ENCODE results near the gene UBAP1. TPM values are rescaled to one million over a fixed set of nuclear protein-coding genes. Genes with fewer than 3 reads are reported as not detected.

Gene UBAP1
- total and polyA plus RNA-seq, 2 of the 4 experiments (the other 2 are of a cell fraction), result 30.6 to 37.0 TPM

DNA sequence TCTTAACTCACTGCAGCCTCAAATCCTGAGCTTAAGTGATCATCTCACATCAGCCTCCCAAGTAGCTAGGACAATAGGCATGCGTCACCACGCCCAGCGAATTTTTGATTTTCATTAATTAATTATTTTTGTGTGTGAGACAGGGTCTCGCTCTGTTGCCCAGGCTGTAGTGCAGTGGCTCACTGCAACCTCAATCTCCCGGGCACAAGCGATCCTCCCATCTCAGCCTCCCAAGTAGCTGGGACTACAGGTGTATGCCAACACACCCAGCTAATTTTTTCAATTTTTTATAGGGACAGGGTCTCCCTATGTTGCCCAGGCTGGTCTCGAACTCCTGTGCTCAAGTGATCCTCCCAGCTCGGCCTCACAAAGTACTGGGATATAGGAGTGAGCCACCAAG, 41.4 kb downstream of the UBAP1 start:
- H3K27me3 ChIP-seq (ENCODE audit: control insufficient read depth, insufficient read depth, low read length), result no peaks in the 10 kb centered on the region
- H2AK9ac ChIP-seq (replicated peaks; ENCODE audit: low read depth, low read length, poor library complexity), result no peak overlapping the region
- H3K4ac ChIP-seq (ENCODE audit: low read depth, low read length), result no peak overlapping the region
- no peak overlapping the region for H4K5ac ChIP-seq (ENCODE audit: low read depth, low read length)
- peaks cover 20% of the 10 kb centered on the region for H3K9me1 ChIP-seq (ENCODE audit: insufficient read depth, low read length)
- no peak overlapping the region for H2AK5ac ChIP-seq (ENCODE audit: low read depth, low read length)
- dilution Hi-C loops (cut with HindIII; ENCODE audit: low sequenced_read_pairs, unreplicated experiment) (no loop called here), intact Hi-C loops (cut with micrococcal nuclease) (no loop called here), in situ Hi-C loops (cut with MboI; ENCODE audit: low sequenced_read_pairs) (no loop called here)
- ATAC-seq (ENCODE audit: low read depth) (no peak), DNase-seq (no peak)
- no peak overlapping the region for H2AFZ ChIP-seq (replicated peaks; ENCODE audit: low read length, poor library complexity)
- H3K4me3 ChIP-seq (ENCODE audit: insufficient read depth, low read depth, low read length), result no peak overlapping the region
- H3K27ac ChIP-seq (ENCODE audit: insufficient read depth, low read length), result no peak overlapping the region
- no peak overlapping the region for H3K9ac ChIP-seq (ENCODE audit: low read depth, low read length)
- no peak overlapping the region for H4K91ac ChIP-seq (ENCODE audit: insufficient read depth, low read depth, low read length)
- no peak overlapping the region for H3K18ac ChIP-seq (ENCODE audit: low read depth, low read length)
- H3K56ac ChIP-seq (ENCODE audit: extremely low read depth, insufficient read depth, low read length), result no peak overlapping the region
- H2BK5ac ChIP-seq (ENCODE audit: low read depth, low read length, poor library complexity, severe bottlenecking), result no peak overlapping the region
- H3K9me3 ChIP-seq (ENCODE audit: control insufficient read depth, insufficient read depth, low read length), result no peaks in the 10 kb centered on the region
- H3K79me1 ChIP-seq (ENCODE audit: low read depth in 1 of 2, low read length in 2 of 2), result peaks cover 37 to 73% of the 10 kb centered on the region in 2 experiments
- H3K14ac ChIP-seq (replicated peaks; ENCODE audit: low read depth, low read length), result no peak overlapping the region
- H3K4me1 ChIP-seq (ENCODE audit: control insufficient read depth, insufficient read depth, low read length), result peaks cover 6% of the 10 kb centered on the region
- no peak overlapping the region for H4K8ac ChIP-seq (ENCODE audit: low read depth in 2 of 2, low read length in 2 of 2)
- H4K20me1 ChIP-seq (ENCODE audit: insufficient read depth, low read length), result peaks cover 51% of the 10 kb centered on the region
- H3K4me2 ChIP-seq (ENCODE audit: low read depth, low read length), result no peak overlapping the region
- TF ChIP-seq CEBPB (IDR thresholded peaks at IDR 0.05; ENCODE audit: low read depth, low read length), result no peak
- TF ChIP-seq MAFK (IDR thresholded peaks at IDR 0.05; ENCODE audit: low read depth, low read length), result no peak
- TF ChIP-seq POLR2A (IDR thresholded peaks at IDR 0.05; ENCODE audit: low read depth, low read length), result no peak
- no peak for TF ChIP-seq NFE2L2 (IDR thresholded peaks at IDR 0.05; ENCODE audit: low read depth, low read length)
- no peak for TF ChIP-seq ELK1 (IDR thresholded peaks at IDR 0.05; ENCODE audit: borderline replicate concordance, low read depth, low read length)
- TF ChIP-seq RCOR1 (IDR thresholded peaks at IDR 0.05; ENCODE audit: insufficient replicate concordance, low read length), result no peak
- TF ChIP-seq FOS (IDR thresholded peaks at IDR 0.05; ENCODE audit: low read depth, low read length), result no peak
- no peak for TF ChIP-seq CHD1 (IDR thresholded peaks at IDR 0.05; ENCODE audit: low read depth, low read length)
- no peak for TF ChIP-seq MAZ (IDR thresholded peaks at IDR 0.05; ENCODE audit: borderline replicate concordance, low read depth, low read length)
- TF ChIP-seq MXI1 (IDR thresholded peaks at IDR 0.05; ENCODE audit: borderline replicate concordance, low read depth, low read length), result no peak
- no peak for TF ChIP-seq USF2 (IDR thresholded peaks at IDR 0.05; ENCODE audit: low read depth, low read length)
- TF ChIP-seq RFX5 (IDR thresholded peaks at IDR 0.05; ENCODE audit: low read depth, low read length), result no peak
- TF ChIP-seq, protein P1, sequence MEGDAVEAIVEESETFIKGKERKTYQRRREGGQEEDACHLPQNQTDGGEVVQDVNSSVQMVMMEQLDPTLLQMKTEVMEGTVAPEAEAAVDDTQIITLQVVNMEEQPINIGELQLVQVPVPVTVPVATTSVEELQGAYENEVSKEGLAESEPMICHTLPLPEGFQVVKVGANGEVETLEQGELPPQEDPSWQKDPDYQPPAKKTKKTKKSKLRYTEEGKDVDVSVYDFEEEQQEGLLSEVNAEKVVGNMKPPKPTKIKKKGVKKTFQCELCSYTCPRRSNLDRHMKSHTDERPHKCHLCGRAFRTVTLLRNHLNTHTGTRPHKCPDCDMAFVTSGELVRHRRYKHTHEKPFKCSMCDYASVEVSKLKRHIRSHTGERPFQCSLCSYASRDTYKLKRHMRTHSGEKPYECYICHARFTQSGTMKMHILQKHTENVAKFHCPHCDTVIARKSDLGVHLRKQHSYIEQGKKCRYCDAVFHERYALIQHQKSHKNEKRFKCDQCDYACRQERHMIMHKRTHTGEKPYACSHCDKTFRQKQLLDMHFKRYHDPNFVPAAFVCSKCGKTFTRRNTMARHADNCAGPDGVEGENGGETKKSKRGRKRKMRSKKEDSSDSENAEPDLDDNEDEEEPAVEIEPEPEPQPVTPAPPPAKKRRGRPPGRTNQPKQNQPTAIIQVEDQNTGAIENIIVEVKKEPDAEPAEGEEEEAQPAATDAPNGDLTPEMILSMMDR (conservative IDR thresholded peaks at IDR 0.05; ENCODE audit: low read depth, low read length), result no peak
- TF ChIP-seq RAD21 (IDR thresholded peaks at IDR 0.05; ENCODE audit: low read length), result no peak
- ChIA-PET CTCF (no interaction called here), POLR2A (ENCODE audit: unreplicated experiment) (no interaction called here)
- no peak overlapping the region for H2BK15ac ChIP-seq (ENCODE audit: low read depth, low read length)
- peaks cover 4% of the 10 kb centered on the region for H3K36me3 ChIP-seq (ENCODE audit: control insufficient read depth, insufficient read depth, low read length)
- WGBS, 2 experiments (ENCODE audit: extremely low coverage in 2 of 2, insufficient read length in 1 of 2), result no CpG with 5 or more reads among the region's 8 CpGs
- BruUV-seq (replicated peaks), result no TSS peak
- H2BK20ac ChIP-seq (ENCODE audit: low read depth, low read length), result no peak overlapping the region
- H2BK120ac ChIP-seq (ENCODE audit: low read depth, low read length), result no peak overlapping the region
- no peak overlapping the region for H3K23ac ChIP-seq (ENCODE audit: low read depth, low read length)

All from IMR-90 (cell line).